Epithelial cell of alveolus of lung (primary cell): ENCODE measurements around the gene CCDC91. TPM values are rescaled to one million over a fixed set of nuclear protein-coding genes. Genes with fewer than 3 reads are reported as not detected.

Source experiments
- total RNA-seq: library from RNA; depleted of rRNA; stranded (reverse); fragments of >200 nt; gene quantifications from 2 replicates; pipeline ENCODE4 v1.2.1, GENCODE V29; 2015

Gene CCDC91, protein sequence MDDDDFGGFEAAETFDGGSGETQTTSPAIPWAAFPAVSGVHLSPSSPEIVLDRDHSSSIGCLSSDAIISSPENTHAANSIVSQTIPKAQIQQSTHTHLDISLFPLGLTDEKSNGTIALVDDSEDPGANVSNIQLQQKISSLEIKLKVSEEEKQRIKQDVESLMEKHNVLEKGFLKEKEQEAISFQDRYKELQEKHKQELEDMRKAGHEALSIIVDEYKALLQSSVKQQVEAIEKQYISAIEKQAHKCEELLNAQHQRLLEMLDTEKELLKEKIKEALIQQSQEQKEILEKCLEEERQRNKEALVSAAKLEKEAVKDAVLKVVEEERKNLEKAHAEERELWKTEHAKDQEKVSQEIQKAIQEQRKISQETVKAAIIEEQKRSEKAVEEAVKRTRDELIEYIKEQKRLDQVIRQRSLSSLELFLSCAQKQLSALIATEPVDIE
- total RNA-seq = 5.8 and 13.7 TPM in 2 replicates

DNA sequence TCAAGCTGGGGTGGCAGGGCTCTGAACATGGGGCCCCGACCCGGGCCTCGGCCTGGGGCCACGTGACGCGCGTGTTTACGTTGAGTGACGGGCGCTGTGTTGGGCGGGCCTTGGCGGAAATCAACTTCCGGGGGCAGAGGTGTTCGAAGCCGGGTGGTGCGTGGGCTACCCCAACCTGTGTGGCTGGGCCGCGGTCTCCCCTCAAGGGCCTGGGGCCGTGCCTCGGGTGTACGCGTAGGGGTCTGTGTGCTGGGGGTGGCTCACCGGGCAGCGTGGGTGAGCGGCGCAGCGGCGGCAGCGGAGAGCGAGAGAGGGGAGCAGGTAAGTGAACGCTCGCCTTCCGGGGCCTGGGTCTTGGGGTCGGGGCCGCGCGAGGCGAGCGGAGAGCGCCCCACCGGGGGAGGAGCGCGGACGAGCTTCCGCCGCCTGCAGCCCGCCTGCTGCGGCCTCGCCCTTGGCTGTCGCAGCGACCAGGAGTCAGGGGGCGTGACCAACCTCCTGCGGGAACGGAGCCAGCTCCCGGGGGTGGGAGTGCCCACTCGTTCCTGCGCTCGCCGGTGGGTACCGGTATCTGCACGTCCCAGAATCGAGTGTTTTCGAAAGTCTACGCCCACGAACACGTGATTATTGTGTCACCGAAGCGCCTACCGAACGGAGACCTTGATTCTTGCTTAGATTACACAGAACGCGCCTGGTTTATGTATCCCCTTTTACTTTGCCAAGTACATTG lies at the start of gene CCDC91:
CCDC91 (plus strand) TSS at position 136 of the 730 bp plus-strand sequence. CDS start 66,760 bp downstream, outside the sequence.

Other genes with a start within 250 kb of the CCDC91 start
- 2.3 and 3.0 TPM in 2 replicates for gene PTHLH, start 217.7 kb upstream of the CCDC91 start, total RNA-seq